Activated CD8-positive, alpha-beta memory T cell treated with anti-CD3 and anti-CD28 coated beads, Interleukin-2, amount 50 U/mL, for 1 hour (primary cell): ENCODE measurements around the gene GALM.
"Not testable (repeated sequence)": the region's sequence is repeated elsewhere in the genome, so short reads cannot be mapped to it uniquely, and the experiment has no call there.

ENCODE experiments used
- DNase-seq: peaks from one replicate; pipeline ENCODE4 v3.0.0-alpha.2; 2020; ENCODE audit errors: extremely low read depth

Gene GALM

DNA sequence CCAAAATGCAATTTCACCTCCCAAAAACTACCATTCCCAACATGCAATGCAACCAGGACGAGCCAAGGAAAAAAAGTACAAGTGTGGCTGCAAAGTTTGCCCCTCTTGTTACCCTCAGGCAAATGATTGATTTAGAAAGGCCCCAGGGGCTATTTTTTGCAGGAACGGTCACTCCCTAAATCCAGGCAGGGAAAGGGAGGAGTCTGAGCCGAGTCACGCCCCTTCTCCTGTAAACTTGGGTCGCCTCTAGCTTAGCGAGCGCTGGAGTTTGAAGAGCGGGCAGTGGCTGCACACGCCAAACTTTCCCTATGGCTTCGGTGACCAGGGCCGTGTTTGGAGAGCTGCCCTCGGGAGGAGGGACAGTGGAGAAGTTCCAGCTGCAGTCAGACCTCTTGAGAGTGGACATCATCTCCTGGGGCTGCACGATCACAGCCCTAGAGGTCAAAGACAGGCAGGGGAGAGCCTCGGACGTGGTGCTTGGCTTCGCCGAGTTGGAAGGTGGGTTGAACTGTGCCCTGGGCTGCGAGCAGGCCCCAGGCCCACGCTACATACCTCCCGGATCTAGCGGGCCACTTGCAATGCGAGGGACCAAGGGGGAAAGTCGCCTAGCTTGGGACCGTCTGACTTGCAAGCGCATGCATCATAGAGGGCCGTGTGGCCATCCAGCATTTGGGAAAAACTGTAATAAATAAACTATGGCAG is at the start of gene GALM:
GALM (plus strand) TSS at position 261 of the 702 bp plus-strand sequence; CDS start at position 309, 48 bp downstream.
- DNase-seq, result no peak

DNA sequence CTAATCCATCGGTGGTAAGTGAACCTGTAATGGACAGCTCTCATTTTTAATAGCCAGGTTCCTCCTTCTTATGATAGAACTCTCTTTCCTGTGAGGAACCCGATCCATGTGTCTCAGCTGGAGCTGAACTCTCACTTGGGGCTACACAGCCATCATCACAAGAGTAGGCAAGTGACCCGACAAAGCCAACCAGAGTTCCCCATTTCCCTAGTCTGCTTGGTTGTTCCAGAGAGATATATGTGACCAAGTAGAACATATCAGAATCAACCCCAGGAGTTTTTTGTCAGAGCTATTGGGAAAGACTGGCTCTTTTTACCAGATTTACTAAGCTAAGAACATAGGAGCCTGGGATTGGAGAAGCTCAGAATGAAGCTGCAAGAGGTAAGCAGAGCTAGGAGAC is 48.6 kb upstream of the GALM start:
- no peak for DNase-seq

DNA sequence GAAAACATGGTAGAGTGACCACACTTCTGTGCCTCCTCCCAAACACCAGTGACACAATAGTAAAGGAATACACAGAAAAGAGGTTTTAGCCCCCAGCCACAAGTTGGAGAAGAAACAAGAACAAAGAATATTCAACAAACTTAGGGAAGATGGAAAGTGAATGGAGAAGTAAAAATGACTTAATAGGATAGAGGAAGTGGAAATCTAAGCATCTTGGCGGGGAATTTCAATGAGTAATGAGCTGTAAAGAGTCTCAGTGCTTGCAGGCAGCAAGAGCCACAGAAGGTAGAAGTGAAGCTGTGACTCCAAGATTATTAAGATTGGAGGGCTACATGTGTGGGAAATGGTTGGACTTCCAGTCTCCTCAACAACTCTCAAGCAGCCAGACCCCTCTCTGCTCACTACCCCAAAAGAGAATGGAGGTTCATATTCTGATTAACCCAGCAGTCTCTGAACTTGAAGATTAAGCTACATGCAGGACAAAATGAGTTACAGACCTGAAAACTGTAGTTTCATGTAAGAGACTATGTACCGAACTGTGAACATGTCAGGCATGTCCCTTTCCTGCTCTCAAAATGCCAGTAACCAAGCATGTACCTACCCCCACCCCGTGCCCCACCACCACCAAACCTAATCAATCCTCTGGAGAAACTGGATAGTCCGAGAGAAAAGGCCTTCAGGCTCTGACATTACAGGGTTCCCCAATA is 46.3 kb upstream of the GALM start:
- DNase-seq, result no peak

DNA sequence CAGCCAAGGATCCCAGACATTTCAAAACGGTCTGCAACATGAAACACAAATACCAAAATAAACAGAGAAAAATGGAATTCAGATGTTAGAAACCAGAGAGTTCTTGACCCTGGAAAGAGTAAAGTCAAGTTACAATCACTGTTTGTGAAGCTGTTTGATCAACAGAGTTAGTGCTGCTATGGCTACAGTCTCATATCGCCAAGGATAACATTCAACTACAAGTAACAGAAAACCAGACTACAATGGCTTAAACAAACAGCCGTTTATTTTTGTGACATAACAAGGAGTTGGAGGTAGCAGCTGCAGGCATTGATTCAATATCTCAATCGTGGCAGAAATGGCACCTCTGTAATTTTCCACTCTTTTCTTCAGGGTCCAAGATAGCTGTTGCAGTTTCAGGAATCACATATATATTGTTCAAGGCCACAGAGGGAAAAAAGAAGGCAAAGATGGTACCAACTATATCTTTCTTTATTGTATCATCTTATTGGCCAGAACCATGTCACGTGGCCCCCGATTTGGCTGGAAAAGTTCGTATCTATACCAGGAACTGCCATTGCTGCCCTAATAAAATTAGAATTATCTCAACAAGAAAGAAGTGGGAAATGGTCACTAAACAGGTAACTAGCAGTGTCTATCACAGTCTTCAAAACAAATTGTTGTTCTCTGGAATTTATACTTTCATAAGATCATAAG is 45.5 kb upstream of the GALM start:
- no peak for DNase-seq

DNA sequence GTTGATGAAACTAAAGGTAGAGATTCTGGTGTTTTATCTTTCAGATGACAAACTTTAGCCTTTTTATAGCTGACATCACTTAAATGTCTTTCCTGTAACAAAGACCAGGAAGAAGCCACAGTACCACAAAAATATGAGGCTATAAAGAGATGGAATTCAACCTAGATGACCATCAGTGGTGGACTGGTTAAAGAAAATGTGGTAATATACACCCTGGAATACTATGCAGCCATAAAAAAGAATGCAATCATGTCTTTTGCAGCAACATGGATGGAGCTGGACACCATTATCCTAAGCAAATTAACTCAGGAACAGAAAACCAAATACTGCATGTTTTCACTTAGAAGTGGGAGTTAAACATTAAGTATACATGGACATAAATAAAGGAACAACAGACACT is 44.9 kb upstream of the GALM start:
- DNase-seq, result no peak

DNA sequence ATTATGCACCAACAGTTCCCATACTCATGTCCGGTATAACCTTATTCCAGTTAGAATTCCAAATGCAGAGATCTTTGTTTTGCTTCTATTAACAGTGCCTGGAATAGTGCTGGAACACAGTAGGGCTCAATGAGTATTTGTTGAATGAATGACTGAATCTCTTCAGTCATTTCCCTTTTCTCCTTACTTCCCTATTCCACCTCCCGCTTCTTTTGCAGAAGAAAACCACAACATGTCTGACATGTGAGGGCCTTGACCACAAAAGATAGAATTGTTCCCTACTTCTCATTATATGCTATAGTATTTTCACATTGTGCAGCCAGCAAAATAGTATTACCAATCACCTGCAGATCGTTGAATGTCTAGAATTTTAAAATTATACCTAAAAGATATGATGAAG is 43.7 kb upstream of the GALM start:
- DNase-seq, result no peak

DNA sequence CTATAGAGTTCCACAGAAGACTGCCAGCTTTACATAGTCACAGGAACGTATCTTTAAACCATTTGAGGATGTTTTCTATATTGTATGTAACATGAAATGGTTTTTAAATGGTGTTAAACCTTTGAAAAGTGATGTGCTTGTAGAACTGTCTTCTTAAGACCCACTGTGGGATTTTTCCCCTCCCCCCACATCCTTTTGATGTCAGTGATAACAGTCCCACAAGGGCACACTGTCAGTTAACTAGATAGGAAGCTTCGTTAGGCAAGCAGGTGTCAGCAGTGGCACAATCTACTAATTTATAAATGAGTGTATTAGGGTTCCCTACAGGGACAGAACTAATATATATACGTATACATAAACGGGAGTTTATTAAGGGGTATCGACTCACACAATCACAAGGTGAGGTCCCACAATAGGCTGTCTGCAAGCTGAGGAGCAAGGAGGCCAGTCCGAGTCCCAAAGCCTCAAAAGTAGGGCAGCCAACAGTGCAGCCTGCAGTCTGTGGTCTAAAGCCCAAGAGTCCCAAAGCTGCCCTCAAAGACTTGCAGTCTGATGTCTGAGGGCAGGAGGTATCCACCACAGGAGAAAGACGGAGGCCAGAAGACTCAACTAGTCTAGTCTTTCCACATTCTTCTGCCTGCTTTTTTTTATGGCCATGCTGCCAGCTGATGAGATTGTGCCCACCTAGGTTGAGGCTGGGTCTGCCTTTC is 39.4 kb upstream of the GALM start:
- DNase-seq, result no peak

DNA sequence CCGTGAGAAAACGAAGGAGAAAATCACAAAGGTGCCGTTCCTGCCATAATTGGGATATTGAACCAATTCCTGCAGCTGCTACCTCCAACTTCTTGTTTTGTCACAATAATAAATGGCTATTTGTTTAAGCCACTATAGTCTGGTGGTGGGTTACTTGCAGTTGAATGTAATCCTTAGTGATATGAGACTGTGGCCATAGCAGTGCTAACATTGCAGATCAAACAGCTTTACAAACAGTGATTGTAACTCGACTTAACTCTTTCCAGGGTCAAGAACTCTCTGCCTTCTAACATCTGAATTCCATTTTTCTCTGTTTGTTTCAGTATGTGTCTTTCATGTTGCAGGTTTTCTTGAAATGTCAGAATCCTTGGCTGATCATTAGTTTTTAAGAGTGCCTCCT is 38.5 kb upstream of the GALM start:
- no peak for DNase-seq

DNA sequence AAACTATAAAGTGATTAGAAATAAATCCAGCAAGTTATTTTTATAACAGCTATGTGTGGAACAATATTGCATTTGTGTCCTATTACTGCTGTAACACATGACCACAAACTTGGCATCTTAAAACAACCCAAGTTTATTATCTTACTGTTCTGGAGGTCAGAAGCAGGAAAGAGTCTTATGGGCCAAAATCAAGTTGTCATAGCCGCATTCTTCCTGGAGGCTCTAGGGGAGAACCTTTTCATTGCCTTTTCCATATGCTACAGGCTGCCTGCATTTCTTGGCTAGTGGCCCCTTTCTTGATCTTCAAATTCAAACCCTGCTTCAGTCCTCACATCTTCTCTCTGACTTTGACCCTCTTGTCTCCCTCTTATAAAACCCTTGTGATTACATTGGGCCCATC is 36.2 kb upstream of the GALM start:
- DNase-seq, result no peak

DNA sequence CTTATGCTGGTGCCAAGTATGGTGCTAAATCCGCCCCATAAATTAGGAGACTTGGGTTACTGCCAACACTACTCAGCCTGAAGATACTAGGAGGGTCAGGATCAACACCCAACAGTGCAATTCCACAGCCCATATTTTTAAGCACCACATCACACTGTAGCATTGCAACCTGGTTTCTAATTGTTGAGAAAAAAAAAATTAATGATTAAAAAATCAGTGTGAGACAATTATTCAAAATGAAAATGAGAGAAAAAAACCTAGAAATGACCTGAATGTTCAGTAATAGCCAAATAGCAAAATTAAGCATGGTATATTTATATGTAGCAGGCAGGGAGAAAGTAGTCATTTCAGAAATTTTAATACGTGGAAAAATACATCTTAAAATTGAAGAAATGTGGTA is 33.9 kb upstream of the GALM start:
- no peak for DNase-seq

DNA sequence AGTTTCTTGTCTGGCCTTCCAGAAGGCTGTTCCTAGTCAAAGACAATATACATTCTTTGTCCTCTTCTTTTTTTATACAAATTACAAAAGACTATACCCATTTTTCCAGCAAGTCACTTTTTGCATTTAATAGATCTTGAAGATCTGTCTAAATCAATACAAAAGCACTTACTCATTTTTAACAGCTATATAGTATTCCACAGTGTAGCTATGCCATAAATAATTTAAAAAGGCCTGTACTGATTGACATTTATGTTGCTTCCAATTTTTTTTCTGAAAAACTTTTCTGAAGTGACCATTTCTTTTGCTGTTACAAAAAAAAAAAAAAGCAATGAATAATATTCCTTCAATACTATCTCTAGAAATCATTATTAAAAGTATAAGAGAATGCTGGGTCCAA is 32.9 kb upstream of the GALM start:
- DNase-seq, result no peak

DNA sequence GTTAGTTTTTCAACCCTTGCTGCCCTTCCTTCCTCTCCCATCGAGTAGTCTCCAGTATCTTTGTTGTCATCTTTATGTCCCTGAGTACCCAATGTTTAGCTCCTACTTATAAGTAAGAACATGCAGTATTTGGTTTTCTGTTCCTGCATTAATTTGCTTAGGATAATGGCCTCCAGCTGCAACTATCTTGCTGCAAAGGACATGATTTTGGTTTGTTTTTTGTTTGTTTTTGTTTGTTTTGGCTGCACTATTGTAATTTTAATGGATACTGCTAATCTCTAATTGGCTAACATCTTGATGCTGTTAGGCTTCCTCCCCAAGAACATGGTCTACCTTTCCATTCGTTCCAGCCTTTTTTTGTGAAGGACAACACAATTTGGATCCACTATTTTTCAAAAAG is 32.0 kb upstream of the GALM start:
- no peak for DNase-seq

DNA sequence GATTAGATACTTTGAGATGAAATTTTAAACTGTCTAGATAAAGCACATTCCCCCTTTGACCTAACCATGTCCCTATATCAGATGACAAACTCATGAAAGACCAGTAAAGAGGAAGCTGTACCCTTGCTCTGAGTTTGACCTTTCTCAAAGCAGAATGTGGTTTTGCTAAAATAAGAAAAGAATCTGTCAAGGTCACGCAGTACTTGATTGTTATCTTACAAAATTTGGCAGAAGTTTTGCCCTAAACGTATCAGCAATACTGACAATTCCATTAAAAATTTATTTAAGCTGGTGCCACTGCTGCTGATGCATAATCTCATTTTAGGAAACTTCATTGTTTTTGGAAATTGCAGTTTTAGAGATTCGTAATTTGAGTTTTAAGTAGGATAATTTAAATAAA is 31.2 kb upstream of the GALM start:
- no peak for DNase-seq

DNA sequence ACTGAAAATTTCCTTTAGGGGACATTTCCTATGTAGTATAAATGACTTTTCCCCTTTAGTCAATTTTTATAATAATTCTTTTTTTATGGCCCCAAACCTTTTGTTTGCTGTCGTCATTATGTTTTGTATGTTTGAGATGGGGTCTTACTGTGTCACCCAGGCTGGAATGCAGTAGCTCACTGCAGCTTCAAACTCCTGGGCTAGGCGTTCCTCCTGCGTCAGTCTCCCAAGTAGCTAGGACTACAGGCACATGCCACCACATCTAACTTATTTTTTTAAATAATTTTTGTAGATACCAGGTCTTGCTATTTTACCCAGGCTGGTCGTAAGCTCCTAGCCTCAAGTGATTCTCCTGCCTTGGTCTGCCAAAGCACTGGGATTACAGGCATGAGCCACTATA is 30.8 kb upstream of the GALM start:
- no peak for DNase-seq

DNA sequence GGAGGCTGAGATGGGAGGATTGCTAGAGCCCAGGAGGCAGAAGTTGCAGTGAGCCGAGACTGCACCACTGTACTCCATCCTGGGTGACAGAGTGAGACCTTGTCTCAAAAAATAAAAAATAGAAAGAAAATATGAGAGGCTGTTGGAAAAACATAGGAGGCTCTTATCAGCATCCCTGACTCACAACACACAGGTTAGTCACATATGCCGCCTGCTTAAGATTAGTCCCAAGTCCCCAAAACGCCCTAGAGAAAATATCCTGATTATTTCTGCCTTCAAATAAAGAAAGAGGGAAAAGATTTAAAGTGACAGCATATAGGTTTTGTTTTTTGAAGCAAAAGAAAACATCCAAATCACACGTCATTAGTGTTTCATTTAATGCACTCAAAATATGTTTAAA is 29.8 kb upstream of the GALM start:
- no peak for DNase-seq

DNA sequence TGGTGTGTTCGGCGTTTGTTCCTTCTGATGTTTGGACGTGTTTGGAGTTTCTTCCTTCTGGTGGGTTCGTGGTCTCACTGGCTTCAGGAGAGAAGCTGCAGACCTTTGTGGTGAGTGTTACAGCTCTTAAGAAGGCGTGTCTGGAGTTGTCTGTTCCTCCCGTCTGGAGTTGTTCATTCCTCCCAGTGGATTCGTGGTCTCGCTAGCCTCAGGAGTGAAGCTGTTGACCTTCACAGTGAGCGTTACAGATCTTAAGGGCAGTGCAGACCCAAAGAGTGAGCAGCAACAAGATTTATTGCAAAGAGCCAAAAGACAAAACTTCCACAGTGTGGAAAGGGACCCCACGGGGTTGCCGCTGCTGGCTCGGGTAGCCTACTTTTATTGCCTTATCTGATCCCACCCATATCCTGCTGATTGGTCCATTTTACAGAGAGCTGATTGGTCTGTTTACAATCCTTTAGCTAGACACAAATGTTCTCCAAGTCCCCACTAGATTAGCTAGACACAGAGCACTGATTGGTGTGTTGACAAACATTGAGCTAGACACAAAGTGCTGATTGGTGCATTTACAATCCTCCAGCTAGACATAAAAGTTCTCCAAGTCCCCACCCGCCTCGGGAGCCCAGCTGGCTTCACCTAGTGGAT is 23.4 kb upstream of the GALM start:
- not testable (repeated sequence) for DNase-seq

DNA sequence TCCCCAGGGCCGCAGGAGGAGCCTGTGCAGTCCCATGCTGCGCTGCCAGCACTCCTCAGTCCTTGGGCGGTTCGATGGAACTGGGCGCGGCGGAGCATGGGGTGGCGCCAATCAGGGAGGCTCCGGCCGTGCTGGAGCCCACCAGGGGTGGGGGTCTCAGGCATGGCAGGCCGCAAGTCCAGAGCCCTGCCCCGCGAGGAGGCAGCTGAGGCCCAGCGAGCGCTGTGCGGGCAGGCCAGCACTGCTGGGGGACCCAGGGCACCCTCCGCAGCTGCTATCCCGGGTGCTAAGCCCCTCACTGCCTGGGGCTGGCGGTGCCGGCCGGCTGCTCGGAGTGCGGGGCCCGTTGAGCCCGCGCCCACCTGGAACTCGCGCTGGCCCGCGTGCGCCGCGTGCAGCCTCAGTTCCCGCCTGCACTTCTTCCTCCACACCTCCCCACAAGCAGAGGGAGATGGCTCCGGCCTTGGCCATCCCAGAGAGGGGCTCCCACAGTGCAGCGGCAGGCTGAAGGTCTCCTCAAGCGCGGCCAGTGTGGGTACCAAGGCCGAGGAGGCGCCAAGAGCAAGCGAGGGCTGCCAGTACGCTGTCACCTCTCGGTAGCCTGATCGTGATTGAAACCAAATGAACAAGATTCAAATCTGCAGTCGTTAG is 22.8 kb upstream of the GALM start:
- DNase-seq, result no peak

DNA sequence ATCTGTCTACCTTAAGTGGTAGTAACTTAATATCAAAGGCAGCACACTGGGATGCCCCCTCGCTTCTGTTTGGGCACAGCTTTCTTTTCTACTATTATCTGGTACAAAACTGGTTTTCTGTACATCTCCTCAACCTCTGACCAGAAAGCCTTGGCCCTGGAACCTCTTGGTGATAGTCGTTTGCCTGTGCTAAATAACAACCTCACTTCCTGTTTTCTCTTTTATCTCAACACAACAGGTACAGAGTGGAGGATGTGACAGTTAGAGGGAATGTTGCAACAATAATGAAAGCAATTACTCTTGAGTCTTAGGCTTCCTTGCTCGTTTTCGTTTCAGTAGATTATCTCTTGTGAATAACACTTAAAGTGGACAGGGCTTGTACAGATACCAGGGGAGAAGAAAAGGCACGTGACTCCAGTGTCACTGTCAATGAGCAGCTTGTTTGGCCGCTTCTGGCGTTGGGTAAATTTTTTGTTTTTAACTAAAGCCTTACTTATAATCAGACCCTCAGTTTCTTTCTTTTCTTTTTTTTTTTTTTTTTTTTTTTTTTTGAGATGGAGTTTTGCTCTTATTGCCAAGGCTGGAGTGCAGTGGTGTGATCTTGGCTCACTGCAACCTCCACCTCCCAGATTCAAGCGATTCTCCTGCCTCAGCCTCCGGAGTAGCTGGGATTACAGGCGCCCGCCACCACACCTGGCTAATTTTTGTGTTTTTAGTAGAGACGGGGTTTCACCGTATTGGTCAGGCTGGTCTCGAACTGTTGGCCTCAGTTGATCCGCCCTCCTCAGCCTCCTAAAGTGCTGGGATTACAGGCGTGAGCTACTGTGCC is 22.0 kb upstream of the GALM start:
- not testable (repeated sequence) for DNase-seq

DNA sequence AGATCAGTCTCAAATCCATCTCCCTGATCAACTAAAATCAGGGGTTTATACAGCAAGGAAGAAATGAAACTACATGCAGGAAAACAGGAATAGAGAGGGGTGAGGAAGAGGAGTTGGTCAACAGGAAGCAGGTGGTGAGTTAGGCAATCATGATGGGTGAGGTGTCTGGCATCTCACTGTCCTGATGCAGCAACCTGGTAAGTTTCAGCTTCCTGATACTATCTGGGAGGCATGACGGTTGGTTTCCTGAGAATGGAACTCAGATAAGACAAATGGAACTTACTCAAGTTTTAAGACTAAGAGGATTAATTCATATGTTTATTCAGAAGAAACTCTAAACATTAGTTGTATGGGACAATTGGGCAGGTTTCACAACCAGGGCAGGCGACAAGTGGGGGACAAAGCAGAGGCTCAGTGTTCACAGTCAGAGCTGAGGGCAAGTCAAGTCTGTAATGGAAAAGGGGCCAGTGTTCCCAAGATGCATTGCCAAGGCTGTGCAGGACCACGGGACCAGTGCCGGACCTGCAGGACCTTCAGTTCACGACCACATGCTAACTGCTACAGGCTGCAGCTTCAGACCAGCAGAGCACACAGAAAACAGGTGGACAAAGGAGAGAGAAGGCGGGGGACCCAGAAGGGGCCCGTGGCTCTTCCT is 17.7 kb upstream of the GALM start:
- DNase-seq, result no peak

DNA sequence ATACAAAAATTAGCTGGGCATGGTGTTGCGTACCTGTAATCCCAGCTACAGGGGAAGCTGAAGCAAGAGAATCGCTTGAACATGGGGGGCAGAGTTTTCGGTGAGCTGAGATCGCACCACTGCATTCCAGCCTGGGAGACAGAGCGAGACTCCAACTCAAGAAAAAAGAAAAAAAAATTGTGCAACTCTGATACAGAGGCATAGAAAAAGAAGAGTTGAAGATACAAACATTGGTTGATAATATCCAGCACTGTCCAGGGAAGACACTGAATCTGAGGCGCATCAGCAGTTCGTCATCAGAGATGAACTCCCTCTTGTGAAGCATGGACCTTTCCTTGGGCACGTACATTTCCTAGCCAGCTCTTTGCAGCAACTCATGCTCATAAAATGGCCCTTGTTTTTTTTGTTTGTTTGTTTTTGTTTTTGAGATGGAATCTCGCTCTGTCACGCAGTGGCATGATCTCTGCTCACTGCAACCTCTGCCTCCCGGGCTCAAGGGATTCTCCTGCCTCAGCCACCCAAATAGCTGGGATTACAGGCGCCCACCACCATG is 16.7 kb upstream of the GALM start:
- no peak for DNase-seq
